H1 (cell line): ENCODE results near the gene RASGRP4. TPM values are rescaled to one million over a fixed set of nuclear protein-coding genes. Genes with fewer than 3 reads are reported as not detected.

Source experiments
- CTCF ChIA-PET: fragments of 300-600 bp; sonication (Branson Sonifier 250); formaldehyde crosslinking; loops from one replicate; lab custom pipeline; 2021; ENCODE audit not compliant: partially characterized antibody; lab: Charles Lee
- POLR2A ChIA-PET: fragments of 300-600 bp; sonication (Branson Sonifier 250); formaldehyde crosslinking; loops from one replicate; lab custom pipeline; 2021; ENCODE audit warnings: inconsistent platforms; ENCODE audit not compliant: partially characterized antibody; lab: Charles Lee
- DNase-seq, 2 experiments: peaks; one replicate each; pipeline versions ENCODE4 v3.0.0 to v3.0.0-alpha.2; 2010 to 2022; ENCODE audit warnings: low spot score in 2 of 2, low read depth in 1 of 2, mixed read lengths in 1 of 2
- FAIRE-seq: peaks from 2 replicates; lab custom pipeline; 2011; peaks lifted over from hg19 to GRCh38; lab: Jason Lieb, UNC
- H2AFZ ChIP-seq: 2 replicates; pipeline ENCODE4 v1.8.1; 2012; ENCODE audit warnings: low read length, inconsistent platforms
- H2AK5ac ChIP-seq: 2 replicates; pipeline ENCODE4 v1.6.1; 2013; ENCODE audit warnings: low read depth, low read length
- H2BK120ac ChIP-seq: replicated peaks from 2 replicates; pipeline ENCODE3; 2013; ENCODE audit warnings: low read depth, low read length, inconsistent platforms
- H2BK12ac ChIP-seq: 2 replicates; pipeline ENCODE4 v1.6.1; 2013; ENCODE audit warnings: low read depth, low read length
- H2BK15ac ChIP-seq: 2 replicates; pipeline ENCODE4 v1.6.1; 2013; ENCODE audit warnings: low read length
- H2BK20ac ChIP-seq: 2 replicates; pipeline ENCODE4 v1.6.1; 2013; ENCODE audit warnings: low read length
- H2BK5ac ChIP-seq: 2 replicates; pipeline ENCODE4 v1.6.1; 2013; ENCODE audit warnings: low read depth, low read length
- H3K14ac ChIP-seq: 2 replicates; pipeline ENCODE4 v1.6.1; 2013; ENCODE audit warnings: inconsistent platforms; ENCODE audit not compliant: insufficient read length
- H3K18ac ChIP-seq: 2 replicates; pipeline ENCODE4 v1.6.1; 2013; ENCODE audit warnings: low read length; ENCODE audit errors: extremely low read depth
- H3K23ac ChIP-seq: 2 replicates; pipeline ENCODE4 v1.6.1; 2013; ENCODE audit warnings: inconsistent platforms; ENCODE audit not compliant: insufficient read length
- H3K23me2 ChIP-seq: 2 replicates; pipeline ENCODE4 v1.6.1; 2013; ENCODE audit warnings: low read depth, low read length
- H3K27ac ChIP-seq: 2 replicates; pipeline ENCODE4 v1.6.1; 2011; ENCODE audit warnings: low read depth, low read length, inconsistent platforms
- H3K27me3 ChIP-seq, 4 experiments: replicated peaks in 1 of 4; 1 replicate in 1 of 4; 2 replicates in 3 of 4; pipeline versions ENCODE4 v1.6.1 to v1.8.1; 2011 to 2013; ENCODE audit warnings: low read length in 3 of 4, mild to moderate bottlenecking in 3 of 4, inconsistent platforms in 2 of 4, mixed read lengths in 2 of 4, moderate library complexity in 1 of 4; ENCODE audit not compliant: control insufficient read depth in 3 of 4, insufficient read depth in 3 of 4; ENCODE audit errors: extremely low read depth in 1 of 4
- H3K36me3 ChIP-seq, 4 experiments: 2 replicates each; pipeline versions ENCODE4 v1.6.1 to v1.8.1; 2011 to 2013; ENCODE audit warnings: mild to moderate bottlenecking in 4 of 4, low read length in 3 of 4, moderate library complexity in 2 of 4, control low read depth in 1 of 4, inconsistent platforms in 1 of 4; ENCODE audit not compliant: insufficient read depth in 4 of 4, control insufficient read depth in 2 of 4
- H3K4ac ChIP-seq: replicated peaks from 2 replicates; pipeline ENCODE3; 2013; ENCODE audit warnings: low read length, low read depth, mixed read lengths, inconsistent platforms; ENCODE audit not compliant: insufficient read length
- H3K4me1 ChIP-seq, 4 experiments: replicated peaks in 1 of 4; 1 replicate in 1 of 4; 2 replicates in 3 of 4; pipeline versions ENCODE4 v1.6.1 to v1.8.1; 2011 to 2013; ENCODE audit warnings: low read length in 3 of 4, inconsistent platforms in 2 of 4, mixed read lengths in 1 of 4; ENCODE audit not compliant: insufficient read depth in 4 of 4, control insufficient read depth in 3 of 4
- H3K4me2 ChIP-seq, 2 experiments: 2 replicates each; pipeline versions ENCODE4 v1.6.1 to v1.8.1; 2011 to 2013; ENCODE audit warnings: low read depth in 2 of 2, low read length in 2 of 2, control low read depth in 1 of 2, inconsistent platforms in 1 of 2, mild to moderate bottlenecking in 1 of 2; ENCODE audit not compliant: insufficient read depth in 1 of 2
- H3K4me3 ChIP-seq, 4 experiments: fragments of 200-600, 300-600 bp in 1 of 4; sonication (generic), shearing (Covaris generic), sonication (Bioruptor Twin) in 1 of 4; 2 replicates each; pipeline versions ENCODE4 v1.5.1 to v1.8.1; 2011 to 2016; ENCODE audit warnings: low read length in 4 of 4, low read depth in 3 of 4, control low read depth in 2 of 4, inconsistent platforms in 2 of 4, mild to moderate bottlenecking in 2 of 4, mixed read lengths in 1 of 4, moderate library complexity in 1 of 4; ENCODE audit not compliant: insufficient read depth in 2 of 4; ENCODE audit errors: extremely low read depth in 1 of 4
- H3K56ac ChIP-seq: replicated peaks from 2 replicates; pipeline ENCODE3; 2013; ENCODE audit warnings: low read depth, mild to moderate bottlenecking, mixed read lengths, low read length, inconsistent platforms; ENCODE audit not compliant: insufficient read length
- H3K79me1 ChIP-seq: 2 replicates; pipeline ENCODE4 v1.6.1; 2013; ENCODE audit warnings: low read depth, low read length, control low read depth
- H3K79me2 ChIP-seq, 2 experiments: 2 replicates each; pipeline versions ENCODE4 v1.6.1 to v1.8.1; 2012 to 2013; ENCODE audit warnings: low read length in 2 of 2, mild to moderate bottlenecking in 2 of 2, inconsistent platforms in 1 of 2; ENCODE audit not compliant: insufficient read depth in 2 of 2, control insufficient read depth in 1 of 2
- H3K9ac ChIP-seq, 4 experiments: replicated peaks in 1 of 4; 1 replicate in 1 of 4; 2 replicates in 3 of 4; pipeline versions ENCODE4 v1.6.1 to v1.8.1; 2011 to 2013; ENCODE audit warnings: low read depth in 3 of 4, low read length in 3 of 4, control low read depth in 2 of 4, mild to moderate bottlenecking in 2 of 4, moderate library complexity in 2 of 4, inconsistent platforms in 1 of 4; ENCODE audit errors: extremely low read depth in 1 of 4
- H3K9me3 ChIP-seq, 2 experiments: 2 replicates each; pipeline versions ENCODE4 v1.6.1 to v1.8.1; 2012 to 2013; ENCODE audit warnings: mild to moderate bottlenecking in 2 of 2, moderate library complexity in 2 of 2, control low read depth in 1 of 2, inconsistent platforms in 1 of 2, low read depth in 1 of 2, low read length in 1 of 2, mixed read lengths in 1 of 2; ENCODE audit not compliant: insufficient read depth in 2 of 2
- H4K20me1 ChIP-seq, 2 experiments: replicated peaks in 1 of 2; 2 replicates each; pipeline versions ENCODE3 to v1.8.1; 2011 to 2013; ENCODE audit warnings: inconsistent platforms in 2 of 2, low read length in 2 of 2, mild to moderate bottlenecking in 1 of 2; ENCODE audit not compliant: insufficient read depth in 2 of 2, control insufficient read depth in 1 of 2
- H4K5ac ChIP-seq: 2 replicates; pipeline ENCODE4 v1.6.1; 2013; ENCODE audit warnings: low read length, low read depth, mixed read lengths, inconsistent platforms; ENCODE audit not compliant: insufficient read length
- H4K8ac ChIP-seq: 2 replicates; pipeline ENCODE4 v1.8.0; 2013; ENCODE audit warnings: mild to moderate bottlenecking, moderate library complexity, low read length, inconsistent platforms; ENCODE audit not compliant: insufficient read depth; ENCODE audit errors: extremely low read depth
- H4K91ac ChIP-seq: replicated peaks from 2 replicates; pipeline ENCODE3; 2013; ENCODE audit warnings: low read length, mixed read lengths, inconsistent platforms; ENCODE audit not compliant: insufficient read length
- ATF3 ChIP-seq: IDR thresholded peaks from 2 replicates; pipeline ENCODE4 v1.6.1; 2011; ENCODE audit warnings: low read depth, mild to moderate bottlenecking, low read length; ENCODE audit not compliant: insufficient read depth
- BRCA1 ChIP-seq: IDR thresholded peaks from 2 replicates; pipeline ENCODE4 v1.6.1; 2012; ENCODE audit warnings: low read depth, low read length, improper control_type of control experiment
- HDAC2 ChIP-seq, 2 experiments: fragments of 300-600 bp in 1 of 2; sonication (generic) in 1 of 2; IDR thresholded peaks; 2 replicates each; pipeline ENCODE4 v1.6.1; 2011 to 2012; ENCODE audit warnings: low read depth in 2 of 2, low read length in 2 of 2, mild to moderate bottlenecking in 2 of 2, moderate library complexity in 2 of 2, borderline replicate concordance in 1 of 2, inconsistent platforms in 1 of 2
- KDM5A ChIP-seq: fragments of 200-600 bp; IDR thresholded peaks from 2 replicates; pipeline ENCODE4 v1.7.1; 2012; ENCODE audit warnings: mild to moderate bottlenecking, low read length, inconsistent platforms, mixed read lengths
- PHF8 ChIP-seq: fragments of 200-600 bp; sonication (generic); conservative IDR thresholded peaks from 2 replicates; pipeline ENCODE4 v1.7.1; 2012; ENCODE audit warnings: low read depth, mild to moderate bottlenecking, inconsistent platforms, low read length, moderate library complexity
- RAD21 ChIP-seq, 2 experiments: IDR thresholded peaks in 1 of 2; conservative IDR thresholded peaks in 1 of 2; 2 replicates each; pipeline ENCODE4 v1.6.1; 2011; ENCODE audit warnings: low read depth in 2 of 2, low read length in 2 of 2, improper control_type of control experiment in 1 of 2, inconsistent platforms in 1 of 2, mild to moderate bottlenecking in 1 of 2, moderate library complexity in 1 of 2
- TEAD4 ChIP-seq: IDR thresholded peaks from 2 replicates; pipeline ENCODE4 v1.6.1; 2012; ENCODE audit warnings: low read depth, low read length, inconsistent platforms, mixed read lengths
- WGBS, 2 experiments: shearing (Covaris generic) in 1 of 2; methylation state at CpG; one replicate each; pipeline versions ENCODE4 v1.1.6 to v1.1.7; 2013 to 2015; ENCODE audit warnings: low lambda C conversion rate in 2 of 2, mixed read lengths in 2 of 2, inconsistent platforms in 1 of 2, low coverage in 1 of 2, missing lambda C conversion rate in 1 of 2; ENCODE audit not compliant: insufficient replicate concordance in 2 of 2, insufficient coverage in 1 of 2, insufficient read length in 1 of 2; ENCODE audit errors: extremely low coverage in 1 of 2, missing lambda C conversion rate in 1 of 2; 5-methylcytosine and 5-hydroxymethylcytosine counted together
- polyA plus RNA-seq, 7 experiments: library from polyadenylated mRNA; depleted of rRNA in 3 of 7; stranded (reverse) in 5 of 7; unstranded in 2 of 7; fragments of >200 nt in 5 of 7; fragments of 200-250 nt in 2 of 7; gene quantifications; 1 replicate in 5 of 7; 2 replicates in 1 of 7; 4 replicates in 1 of 7; pipeline versions ENCODE4 v1.2.1 to v1.2.3, GENCODE V29; 2011 to 2013; ENCODE audit warnings: missing spikeins in 2 of 7, mixed read lengths in 2 of 7
- total RNA-seq: library from RNA; stranded (reverse); fragmentation: NEBNext Ultra II Directional; extraction: Animal tissue kit (Norgen Biotek cat#: 25700); gene quantifications from 2 replicates; pipeline ENCODE4 v1.2.1, GENCODE V29; 2021
- TF ChIP-seq, protein P1 (sequence below): IDR thresholded peaks from 2 replicates; pipeline ENCODE4 v1.6.1; 2012; ENCODE audit warnings: inconsistent platforms
- TF ChIP-seq, protein P2 (sequence below): IDR thresholded peaks from 2 replicates; pipeline ENCODE4 v1.6.1; 2012; ENCODE audit warnings: inconsistent platforms

The RASGRP4 gene
- total and polyA plus RNA-seq, 2 of the 8 experiments (the other 6 are each of a cell fraction or from before 2014, with no cell fraction given): 1.9 to 3.1 TPM

DNA sequence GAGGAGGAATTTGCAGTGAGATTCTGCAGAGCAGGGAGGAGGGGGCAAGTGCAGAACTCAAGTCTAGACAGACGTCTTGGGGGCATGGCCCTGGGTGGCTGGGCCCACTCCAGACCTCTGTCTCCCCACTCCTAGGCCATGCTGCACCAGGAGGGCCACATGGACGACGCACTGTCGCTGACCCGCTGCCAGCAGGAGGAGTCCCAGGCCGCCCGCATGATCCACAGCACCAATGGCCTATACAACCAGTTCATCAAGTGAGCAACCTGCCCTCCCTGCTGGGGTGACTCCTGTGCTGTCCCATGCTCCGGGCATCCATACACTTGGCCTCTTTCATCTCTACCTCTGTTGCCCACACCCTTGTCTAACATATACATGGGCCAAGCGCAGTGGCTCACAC is 25.6 kb upstream of the RASGRP4 start:
- no peak overlapping the region for H2BK15ac ChIP-seq
- 89% methylated on average over 9 of the region's 9 CpGs; no CpG with 5 or more reads in 1 of the 2 experiments for WGBS, 2 experiments
- TF ChIP-seq HDAC2 (IDR thresholded peaks at IDR 0.05; ENCODE audit: borderline replicate concordance in 1 of 2, low read depth in 2 of 2, low read length in 2 of 2): no peak
- TF ChIP-seq TEAD4: no peak
- no peak for TF ChIP-seq BRCA1
- TF ChIP-seq PHF8: no peak
- TF ChIP-seq, protein P1, sequence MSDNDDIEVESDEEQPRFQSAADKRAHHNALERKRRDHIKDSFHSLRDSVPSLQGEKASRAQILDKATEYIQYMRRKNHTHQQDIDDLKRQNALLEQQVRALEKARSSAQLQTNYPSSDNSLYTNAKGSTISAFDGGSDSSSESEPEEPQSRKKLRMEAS: no peak
- no peak for TF ChIP-seq KDM5A
- TF ChIP-seq ATF3: no peak
- TF ChIP-seq RAD21 (IDR thresholded peaks at IDR 0.05 in 1 of 2, conservative IDR thresholded peaks at IDR 0.05 in 1 of 2; ENCODE audit: low read depth in 2 of 2, low read length in 2 of 2): no peak
- TF ChIP-seq, protein P2, sequence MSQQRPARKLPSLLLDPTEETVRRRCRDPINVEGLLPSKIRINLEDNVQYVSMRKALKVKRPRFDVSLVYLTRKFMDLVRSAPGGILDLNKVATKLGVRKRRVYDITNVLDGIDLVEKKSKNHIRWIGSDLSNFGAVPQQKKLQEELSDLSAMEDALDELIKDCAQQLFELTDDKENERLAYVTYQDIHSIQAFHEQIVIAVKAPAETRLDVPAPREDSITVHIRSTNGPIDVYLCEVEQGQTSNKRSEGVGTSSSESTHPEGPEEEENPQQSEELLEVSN: no peak
- no peaks in the 10 kb centered on the region for H3K9me3 ChIP-seq
- no peak overlapping the region for H3K14ac ChIP-seq
- H4K5ac ChIP-seq: no peak overlapping the region
- no peak overlapping the region for H4K91ac ChIP-seq
- H3K9ac ChIP-seq: no peak overlapping the region
- no peak overlapping the region for H3K4ac ChIP-seq
- FAIRE-seq: no peak
- H3K18ac ChIP-seq: no peak overlapping the region
- H3K27me3 ChIP-seq: no peaks in the 10 kb centered on the region
- H3K23me2 ChIP-seq: no peaks in the 10 kb centered on the region
- no peak overlapping the region for H2AFZ ChIP-seq
- no peak overlapping the region for H2BK120ac ChIP-seq
- DNase-seq: no peak
- no peaks in the 10 kb centered on the region for H3K79me2 ChIP-seq
- no peak overlapping the region for H3K4me2 ChIP-seq
- H2BK20ac ChIP-seq: no peak overlapping the region
- CTCF ChIA-PET: interaction anchor here (3.1 kb wide), 1 partner anchor 48 kb away, joined by 22 read pairs; the partner anchor contains the start of gene FAM98C
- H3K4me3 ChIP-seq: no peak overlapping the region
- no peak overlapping the region for H3K23ac ChIP-seq
- no peak overlapping the region for H4K8ac ChIP-seq
- no peak overlapping the region for H3K56ac ChIP-seq
- POLR2A ChIA-PET: interaction anchor here (0.7 to 2.0 kb wide), 8 partner anchors 12 to 61 kb away, joined by 3 to 7 read pairs (median 3); no protein-coding TSS in a partner anchor
- no peak overlapping the region for H3K27ac ChIP-seq
- peaks cover 6 to 18% (median 9%) of the 10 kb centered on the region in 4 experiments; a peak in 6 of 8 replicates for H3K36me3 ChIP-seq
- H2BK5ac ChIP-seq: no peak overlapping the region
- no peak overlapping the region for H2AK5ac ChIP-seq
- H4K20me1 ChIP-seq: peaks cover 2 to 4% of the 10 kb centered on the region in 2 experiments
- H3K79me1 ChIP-seq: no peaks in the 10 kb centered on the region; the same call in 1 of the 2 replicates
- H3K4me1 ChIP-seq: peaks cover 0 to 5% (median 2%) of the 10 kb centered on the region in 4 experiments; a peak in 5 of 7 replicates
- no peak overlapping the region for H2BK12ac ChIP-seq
